ENCODE measurements around the gene CCDC157. TPM values are rescaled to one million over a fixed set of nuclear protein-coding genes. Genes with fewer than 3 reads are reported as not detected.

CCDC157 gene
- polyA plus RNA-seq, 1 of the 3 experiments (the other 2 are of a cell fraction) = 5.8 TPM

DNA sequence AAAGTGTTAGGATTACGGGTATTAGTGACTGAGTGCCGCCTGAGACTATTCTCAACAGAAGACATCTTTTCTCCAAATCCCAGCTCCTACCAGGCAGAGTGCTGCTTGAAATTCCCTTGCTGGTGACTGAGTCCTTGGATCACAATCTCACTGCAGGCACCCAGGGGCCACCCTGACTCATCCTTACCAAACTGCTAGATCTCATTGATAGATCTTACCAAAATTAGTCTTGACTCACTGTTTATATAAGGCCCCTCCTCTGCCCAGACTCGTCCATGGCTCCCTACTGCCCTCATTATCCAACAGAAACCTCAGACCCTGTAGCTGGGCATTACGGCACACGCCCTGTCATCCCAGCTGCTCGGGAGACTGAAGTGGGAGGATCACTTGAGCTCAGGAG, 44.8 kb upstream of the CCDC157 start (continued):
- TF ChIP-seq FOXM1 (IDR thresholded peaks at IDR 0.05; ENCODE audit: low read depth) (no peak), NFIC (IDR thresholded peaks at IDR 0.05; ENCODE audit: borderline replicate concordance) (peak; percentile 22; the same call in 1 of the 2 replicates), YY1 (IDR thresholded peaks at IDR 0.05; ENCODE audit: low read depth) (no peak)

DNA sequence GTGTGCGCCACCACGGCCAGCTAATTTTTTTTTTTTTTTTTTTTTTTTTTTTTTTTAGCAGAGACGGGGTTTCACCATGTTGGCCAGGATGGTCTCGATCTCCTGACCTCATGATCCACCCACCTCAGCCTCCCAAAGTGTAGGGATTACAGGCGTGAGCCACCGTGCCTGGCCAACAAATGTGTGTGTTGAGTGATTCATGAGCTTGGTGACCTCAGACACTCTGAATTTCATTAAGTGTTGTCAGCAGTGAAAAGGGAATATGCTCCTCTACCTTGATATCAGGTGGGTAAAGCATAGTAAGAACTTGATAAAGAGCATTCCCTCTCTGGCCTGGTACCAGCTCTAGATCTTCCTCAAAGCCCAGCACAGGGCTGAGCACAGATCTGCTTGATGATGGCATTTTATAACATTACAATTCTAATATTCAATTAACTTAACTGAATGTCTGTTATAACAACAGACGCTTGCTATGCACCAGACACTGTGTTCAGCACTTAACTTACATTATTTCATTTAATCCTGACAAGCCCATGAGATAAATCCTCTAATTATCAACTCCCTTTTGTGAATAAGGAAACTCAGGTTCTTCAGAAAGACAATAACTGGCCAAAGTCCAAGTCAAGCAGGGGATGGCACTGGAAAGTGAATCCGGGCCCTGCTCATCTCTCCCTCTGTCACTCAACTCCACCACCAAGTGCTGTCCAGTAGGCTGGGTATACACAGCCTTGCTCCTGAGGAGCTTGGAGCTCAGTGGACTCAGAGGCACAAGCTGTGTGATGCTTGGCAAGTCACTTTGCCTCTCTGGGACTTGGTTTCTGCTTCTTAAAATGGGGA, 43.1 kb upstream of the CCDC157 start:
- H4K20me1 ChIP-seq (ENCODE audit: insufficient read depth) = peaks cover 68% of the 10 kb centered on the region
- no peaks in the 10 kb centered on the region for H3K9me3 ChIP-seq
- H3K27ac ChIP-seq (ENCODE audit: low read depth in 2 of 2, low read length in 1 of 2) = peak overlapping the region; percentile 15 to 19; a peak in 1 of 4 replicates
- no peak overlapping the region for H3K4me3 ChIP-seq (ENCODE audit: low read depth in 2 of 2, low read length in 1 of 2)
- ChIA-PET CTCF (interaction anchor here (1.1 to 6.5 kb wide), 2 partner anchors 19 to 25 kb away, joined by 3 to 31 read pairs; partner anchors contain the start of gene CASTOR1), POLR2A (interaction anchor here (0.7 to 0.9 kb wide), 2 partner anchors 11 to 25 kb away, joined by 3 read pairs; partner anchors contain the start of gene CASTOR1)
- peaks cover 26 to 35% of the 10 kb centered on the region in 2 experiments; a peak in 3 of 4 replicates for H3K4me1 ChIP-seq (ENCODE audit: control insufficient read depth in 1 of 2, insufficient read depth in 2 of 2, low read depth in 1 of 2, low read length in 1 of 2)
- peaks cover 78% of the 10 kb centered on the region for H3K79me2 ChIP-seq (ENCODE audit: insufficient read depth)
- H3K36me3 ChIP-seq (replicated peaks in 1 of 2; ENCODE audit: control insufficient read depth in 1 of 2, insufficient read depth in 2 of 2, low read length in 1 of 2) = no peaks in the 10 kb centered on the region
- H3K4me2 ChIP-seq = peak overlapping the region; percentile 41; the same call in 1 of the 2 replicates
- H3K9ac ChIP-seq = no peak overlapping the region
- no peaks in the 10 kb centered on the region for H3K27me3 ChIP-seq (ENCODE audit: insufficient read depth)
- H3K9me2 ChIP-seq = no peaks in the 10 kb centered on the region
- peaks cover 25% of the 10 kb centered on the region for H3F3A ChIP-seq (replicated peaks; ENCODE audit: insufficient read depth)
- no peak overlapping the region for H2AFZ ChIP-seq (ENCODE audit: low read depth)
- 76% methylated on average over 8 of the region's 8 CpGs for WGBS (ENCODE audit: low lambda C conversion rate)
- DNase-seq = peak; percentile 44
- TF ChIP-seq TAF1 (IDR thresholded peaks at IDR 0.05; ENCODE audit: borderline replicate concordance, low read depth, low read length) = no peak
- no peak for TF ChIP-seq MXI1 (IDR thresholded peaks at IDR 0.05; ENCODE audit: low read depth, low read length)
- no peak for TF ChIP-seq POLR2AphosphoS5 (IDR thresholded peaks at IDR 0.05; ENCODE audit: low read depth, low read length)
- TF ChIP-seq JUND (IDR thresholded peaks at IDR 0.05) = no peak
- TF ChIP-seq, protein P1, sequence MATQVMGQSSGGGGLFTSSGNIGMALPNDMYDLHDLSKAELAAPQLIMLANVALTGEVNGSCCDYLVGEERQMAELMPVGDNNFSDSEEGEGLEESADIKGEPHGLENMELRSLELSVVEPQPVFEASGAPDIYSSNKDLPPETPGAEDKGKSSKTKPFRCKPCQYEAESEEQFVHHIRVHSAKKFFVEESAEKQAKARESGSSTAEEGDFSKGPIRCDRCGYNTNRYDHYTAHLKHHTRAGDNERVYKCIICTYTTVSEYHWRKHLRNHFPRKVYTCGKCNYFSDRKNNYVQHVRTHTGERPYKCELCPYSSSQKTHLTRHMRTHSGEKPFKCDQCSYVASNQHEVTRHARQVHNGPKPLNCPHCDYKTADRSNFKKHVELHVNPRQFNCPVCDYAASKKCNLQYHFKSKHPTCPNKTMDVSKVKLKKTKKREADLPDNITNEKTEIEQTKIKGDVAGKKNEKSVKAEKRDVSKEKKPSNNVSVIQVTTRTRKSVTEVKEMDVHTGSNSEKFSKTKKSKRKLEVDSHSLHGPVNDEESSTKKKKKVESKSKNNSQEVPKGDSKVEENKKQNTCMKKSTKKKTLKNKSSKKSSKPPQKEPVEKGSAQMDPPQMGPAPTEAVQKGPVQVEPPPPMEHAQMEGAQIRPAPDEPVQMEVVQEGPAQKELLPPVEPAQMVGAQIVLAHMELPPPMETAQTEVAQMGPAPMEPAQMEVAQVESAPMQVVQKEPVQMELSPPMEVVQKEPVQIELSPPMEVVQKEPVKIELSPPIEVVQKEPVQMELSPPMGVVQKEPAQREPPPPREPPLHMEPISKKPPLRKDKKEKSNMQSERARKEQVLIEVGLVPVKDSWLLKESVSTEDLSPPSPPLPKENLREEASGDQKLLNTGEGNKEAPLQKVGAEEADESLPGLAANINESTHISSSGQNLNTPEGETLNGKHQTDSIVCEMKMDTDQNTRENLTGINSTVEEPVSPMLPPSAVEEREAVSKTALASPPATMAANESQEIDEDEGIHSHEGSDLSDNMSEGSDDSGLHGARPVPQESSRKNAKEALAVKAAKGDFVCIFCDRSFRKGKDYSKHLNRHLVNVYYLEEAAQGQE (IDR thresholded peaks at IDR 0.05; ENCODE audit: low read depth, low read length) = no peak
- no peak for TF ChIP-seq RXRA (IDR thresholded peaks at IDR 0.05; ENCODE audit: borderline replicate concordance, low read depth)
- no peak for TF ChIP-seq NRF1 (IDR thresholded peaks at IDR 0.05; ENCODE audit: low read depth, low read length)
- TF ChIP-seq NFIC (IDR thresholded peaks at IDR 0.05; ENCODE audit: borderline replicate concordance) = peak; percentile 19; the same call in 1 of the 2 replicates
- 0 out of 4 replicates have a peak, but pooled peaks of 1 of the 2 experiments have one; percentile 41 for TF ChIP-seq EP300 (IDR thresholded peaks at IDR 0.05; ENCODE audit: borderline replicate concordance in 1 of 2, low read depth in 1 of 2, low read length in 1 of 2)
- TF ChIP-seq, protein P2, sequence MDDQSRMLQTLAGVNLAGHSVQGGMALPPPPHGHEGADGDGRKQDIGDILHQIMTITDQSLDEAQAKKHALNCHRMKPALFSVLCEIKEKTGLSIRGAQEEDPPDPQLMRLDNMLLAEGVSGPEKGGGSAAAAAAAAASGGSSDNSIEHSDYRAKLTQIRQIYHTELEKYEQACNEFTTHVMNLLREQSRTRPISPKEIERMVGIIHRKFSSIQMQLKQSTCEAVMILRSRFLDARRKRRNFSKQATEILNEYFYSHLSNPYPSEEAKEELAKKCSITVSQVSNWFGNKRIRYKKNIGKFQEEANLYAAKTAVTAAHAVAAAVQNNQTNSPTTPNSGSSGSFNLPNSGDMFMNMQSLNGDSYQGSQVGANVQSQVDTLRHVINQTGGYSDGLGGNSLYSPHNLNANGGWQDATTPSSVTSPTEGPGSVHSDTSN (IDR thresholded peaks at IDR 0.05) = peak; percentile 42
- TF ChIP-seq GATA2 (CRISPR knock-in tag; IDR thresholded peaks at IDR 0.05) = no peak
- TF ChIP-seq, protein P3, sequence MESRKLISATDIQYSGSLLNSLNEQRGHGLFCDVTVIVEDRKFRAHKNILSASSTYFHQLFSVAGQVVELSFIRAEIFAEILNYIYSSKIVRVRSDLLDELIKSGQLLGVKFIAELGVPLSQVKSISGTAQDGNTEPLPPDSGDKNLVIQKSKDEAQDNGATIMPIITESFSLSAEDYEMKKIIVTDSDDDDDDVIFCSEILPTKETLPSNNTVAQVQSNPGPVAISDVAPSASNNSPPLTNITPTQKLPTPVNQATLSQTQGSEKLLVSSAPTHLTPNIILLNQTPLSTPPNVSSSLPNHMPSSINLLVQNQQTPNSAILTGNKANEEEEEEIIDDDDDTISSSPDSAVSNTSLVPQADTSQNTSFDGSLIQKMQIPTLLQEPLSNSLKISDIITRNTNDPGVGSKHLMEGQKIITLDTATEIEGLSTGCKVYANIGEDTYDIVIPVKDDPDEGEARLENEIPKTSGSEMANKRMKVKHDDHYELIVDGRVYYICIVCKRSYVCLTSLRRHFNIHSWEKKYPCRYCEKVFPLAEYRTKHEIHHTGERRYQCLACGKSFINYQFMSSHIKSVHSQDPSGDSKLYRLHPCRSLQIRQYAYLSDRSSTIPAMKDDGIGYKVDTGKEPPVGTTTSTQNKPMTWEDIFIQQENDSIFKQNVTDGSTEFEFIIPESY (IDR thresholded peaks at IDR 0.05; ENCODE audit: borderline replicate concordance, low read depth) = no peak
- TF ChIP-seq EZH2phosphoT487 (IDR thresholded peaks at IDR 0.05; ENCODE audit: borderline replicate concordance, low read depth) = no peak
- TF ChIP-seq FOSL2 (IDR thresholded peaks at IDR 0.05; ENCODE audit: borderline replicate concordance, low read depth) = no peak
- TF ChIP-seq SMC3 (IDR thresholded peaks at IDR 0.05; ENCODE audit: low read depth, low read length) = no peak
- TF ChIP-seq, protein P4, sequence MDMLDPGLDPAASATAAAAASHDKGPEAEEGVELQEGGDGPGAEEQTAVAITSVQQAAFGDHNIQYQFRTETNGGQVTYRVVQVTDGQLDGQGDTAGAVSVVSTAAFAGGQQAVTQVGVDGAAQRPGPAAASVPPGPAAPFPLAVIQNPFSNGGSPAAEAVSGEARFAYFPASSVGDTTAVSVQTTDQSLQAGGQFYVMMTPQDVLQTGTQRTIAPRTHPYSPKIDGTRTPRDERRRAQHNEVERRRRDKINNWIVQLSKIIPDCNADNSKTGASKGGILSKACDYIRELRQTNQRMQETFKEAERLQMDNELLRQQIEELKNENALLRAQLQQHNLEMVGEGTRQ (IDR thresholded peaks at IDR 0.05; ENCODE audit: borderline replicate concordance, low read depth, low read length) = no peak
- 0 out of 2 replicates have a peak, but pooled peaks have one; percentile 26 for TF ChIP-seq RCOR1 (IDR thresholded peaks at IDR 0.05; ENCODE audit: low read length)
- TF ChIP-seq CHD2 (IDR thresholded peaks at IDR 0.05; ENCODE audit: low read length, partially characterized antibody) = peak; percentile 22
- TF ChIP-seq, protein P5, sequence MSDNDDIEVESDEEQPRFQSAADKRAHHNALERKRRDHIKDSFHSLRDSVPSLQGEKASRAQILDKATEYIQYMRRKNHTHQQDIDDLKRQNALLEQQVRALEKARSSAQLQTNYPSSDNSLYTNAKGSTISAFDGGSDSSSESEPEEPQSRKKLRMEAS (IDR thresholded peaks at IDR 0.05; ENCODE audit: low read depth) = no peak
